ENCODE data around the gene BCL11B. TPM values are rescaled to one million over a fixed set of nuclear protein-coding genes. Genes with fewer than 3 reads are reported as not detected.

Gene BCL11B
- total RNA-seq, 1 experiment from 2014 or later, result 80.6 TPM

DNA sequence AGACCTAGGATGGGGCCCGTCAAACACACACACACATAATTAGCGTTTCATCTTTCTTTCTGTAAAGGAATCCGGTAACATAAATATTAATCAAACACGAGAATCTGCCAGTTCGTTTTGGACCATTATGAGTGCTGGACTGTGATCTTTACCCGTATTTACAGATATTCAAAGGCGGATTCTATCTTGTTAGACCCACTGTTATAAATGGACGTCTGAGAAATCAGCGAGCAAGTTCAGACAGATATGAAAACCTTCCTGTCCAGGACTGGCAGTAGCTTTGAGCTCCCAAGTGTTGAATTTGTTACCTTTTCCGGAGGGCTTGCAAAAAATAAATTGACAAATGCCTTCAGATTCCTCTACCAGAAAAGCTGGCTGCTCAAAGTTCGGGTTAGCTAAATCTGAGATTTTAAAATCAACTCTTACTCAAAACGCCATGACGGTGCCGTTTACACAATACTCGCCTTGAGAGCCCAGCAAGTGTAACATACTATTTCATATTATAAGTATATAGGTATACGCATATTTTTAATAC, 27.6 kb downstream of the BCL11B start:
- no TSS peak for BruUV-seq (replicated peaks)

DNA sequence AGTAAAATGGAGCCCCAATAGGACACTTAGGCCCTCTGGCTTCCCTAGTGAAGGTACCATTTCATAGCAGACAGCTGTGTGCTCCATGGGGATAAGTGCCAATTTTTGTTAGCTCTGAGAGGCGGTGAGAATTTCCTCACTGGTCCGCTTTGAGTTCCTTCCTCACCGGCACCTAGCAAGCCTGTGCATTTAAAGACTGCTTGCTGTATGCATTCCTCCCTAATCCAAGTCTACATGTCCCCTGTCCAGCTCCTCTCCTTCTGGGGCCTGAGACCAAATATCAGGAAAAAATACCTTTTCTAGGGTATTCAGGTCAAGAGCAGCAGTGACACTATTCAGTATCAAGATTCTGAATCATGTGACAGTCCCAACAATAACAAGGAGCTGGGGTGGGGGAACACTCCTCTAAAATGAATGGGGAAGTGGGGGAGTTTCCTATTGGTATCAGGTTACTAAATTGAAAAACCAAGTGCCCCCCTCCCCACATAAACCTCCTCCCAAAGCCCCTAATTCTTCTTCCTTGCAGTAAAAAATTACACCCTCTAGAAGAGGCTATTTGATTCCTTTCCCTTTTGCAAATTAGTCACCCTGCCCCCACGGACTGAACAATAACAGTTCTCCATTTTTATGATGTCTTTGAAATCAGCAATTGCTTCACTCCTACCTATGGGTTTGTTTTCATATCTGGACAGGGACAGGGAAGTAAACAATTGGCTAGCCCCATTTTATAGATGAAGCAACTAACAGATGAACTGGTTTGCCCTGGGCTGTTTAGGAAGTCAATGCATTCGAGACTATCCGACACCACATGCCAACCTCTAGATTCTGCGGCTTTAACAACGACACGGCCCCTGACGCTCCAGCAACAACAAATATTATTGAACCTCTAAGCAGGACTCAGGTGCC, 28.9 kb downstream of the BCL11B start:
- intact Hi-C loops (cut with micrococcal nuclease; ENCODE audit: unreplicated experiment), result no loop called here

More for the DNA sequence above, 27.6 kb downstream of the BCL11B start:
- CTCF ChIA-PET, result no interaction called here
- peaks cover 49% of the 10 kb centered on the region for H3K36me3 ChIP-seq (ENCODE audit: insufficient read depth, low read length, poor library complexity, severe bottlenecking)
- POLR2A ChIA-PET (ENCODE audit: low non-redundant PET), result no interaction called here
- no peaks in the 10 kb centered on the region for H3K27me3 ChIP-seq (replicated peaks; ENCODE audit: insufficient read depth, low read depth, low read length, poor library complexity)
- H3K4me3 ChIP-seq (ENCODE audit: low read depth, low read length, poor library complexity, severe bottlenecking), result no peak overlapping the region
- peak overlapping the region; percentile 68 for H3K27ac ChIP-seq (ENCODE audit: low read depth, low read length, poor library complexity, severe bottlenecking)
- DNase-seq (ENCODE audit: low spot score), result no peak
- intact Hi-C loops (cut with micrococcal nuclease; ENCODE audit: unreplicated experiment), result no loop called here
- H3K9me3 ChIP-seq (ENCODE audit: low read depth, low read length, poor library complexity, severe bottlenecking), result no peaks in the 10 kb centered on the region
- TF ChIP-seq, protein P1, sequence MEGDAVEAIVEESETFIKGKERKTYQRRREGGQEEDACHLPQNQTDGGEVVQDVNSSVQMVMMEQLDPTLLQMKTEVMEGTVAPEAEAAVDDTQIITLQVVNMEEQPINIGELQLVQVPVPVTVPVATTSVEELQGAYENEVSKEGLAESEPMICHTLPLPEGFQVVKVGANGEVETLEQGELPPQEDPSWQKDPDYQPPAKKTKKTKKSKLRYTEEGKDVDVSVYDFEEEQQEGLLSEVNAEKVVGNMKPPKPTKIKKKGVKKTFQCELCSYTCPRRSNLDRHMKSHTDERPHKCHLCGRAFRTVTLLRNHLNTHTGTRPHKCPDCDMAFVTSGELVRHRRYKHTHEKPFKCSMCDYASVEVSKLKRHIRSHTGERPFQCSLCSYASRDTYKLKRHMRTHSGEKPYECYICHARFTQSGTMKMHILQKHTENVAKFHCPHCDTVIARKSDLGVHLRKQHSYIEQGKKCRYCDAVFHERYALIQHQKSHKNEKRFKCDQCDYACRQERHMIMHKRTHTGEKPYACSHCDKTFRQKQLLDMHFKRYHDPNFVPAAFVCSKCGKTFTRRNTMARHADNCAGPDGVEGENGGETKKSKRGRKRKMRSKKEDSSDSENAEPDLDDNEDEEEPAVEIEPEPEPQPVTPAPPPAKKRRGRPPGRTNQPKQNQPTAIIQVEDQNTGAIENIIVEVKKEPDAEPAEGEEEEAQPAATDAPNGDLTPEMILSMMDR (conservative IDR thresholded peaks at IDR 0.05; ENCODE audit: low read depth, low read length), result no peak
- peaks cover 99% of the 10 kb centered on the region for H3K4me1 ChIP-seq (ENCODE audit: insufficient read depth, low read length, poor library complexity, severe bottlenecking)

DNA sequence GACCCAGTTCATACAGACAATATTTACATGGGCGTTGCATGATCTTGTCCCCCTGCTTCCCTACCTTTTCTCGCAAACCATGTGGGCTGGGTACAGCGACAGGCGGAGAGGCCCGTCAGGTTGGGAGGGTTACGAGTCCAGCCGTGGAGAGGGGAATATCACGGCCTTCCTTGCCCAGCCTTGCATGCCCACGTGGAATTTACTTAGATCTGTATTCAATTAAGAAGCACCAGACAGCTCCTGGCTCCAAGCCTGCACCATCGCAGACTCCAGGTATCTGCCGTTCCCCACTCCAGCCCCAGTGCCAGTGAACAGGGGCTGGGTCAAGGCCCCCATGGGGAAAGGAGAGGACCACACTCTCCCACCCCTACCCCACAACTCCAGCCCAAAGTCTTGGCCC, 29.8 kb downstream of the BCL11B start:
- intact Hi-C loops (cut with micrococcal nuclease; ENCODE audit: unreplicated experiment), result no loop called here
- TF ChIP-seq, protein P1 (conservative IDR thresholded peaks at IDR 0.05; ENCODE audit: low read depth, low read length), result no peak
- no peak for TF ChIP-seq EZH2 (IDR thresholded peaks at IDR 0.05; ENCODE audit: borderline replicate concordance, low read depth, low read length, poor library complexity, severe bottlenecking)
- peaks cover 51% of the 10 kb centered on the region for H3K36me3 ChIP-seq (ENCODE audit: insufficient read depth, low read length, poor library complexity, severe bottlenecking)
- H3K27me3 ChIP-seq (replicated peaks; ENCODE audit: insufficient read depth, low read depth, low read length, poor library complexity), result no peaks in the 10 kb centered on the region
- no TSS peak for BruUV-seq (replicated peaks)
- ChIA-PET CTCF (no interaction called here), POLR2A (ENCODE audit: low non-redundant PET) (interaction anchor here (0.6 kb wide), 2 partner anchors 20 to 48 kb away, joined by 3 to 20 read pairs; no protein-coding TSS in a partner anchor)
- no peak for DNase-seq (ENCODE audit: low spot score)
- peaks cover 89% of the 10 kb centered on the region for H3K4me1 ChIP-seq (ENCODE audit: insufficient read depth, low read length, poor library complexity, severe bottlenecking)
- H3K4me3 ChIP-seq (ENCODE audit: low read depth, low read length, poor library complexity, severe bottlenecking), result no peak overlapping the region
- peak overlapping the region; percentile 34 for H3K27ac ChIP-seq (ENCODE audit: low read depth, low read length, poor library complexity, severe bottlenecking)
- no peaks in the 10 kb centered on the region for H3K9me3 ChIP-seq (ENCODE audit: low read depth, low read length, poor library complexity, severe bottlenecking)

More for the DNA sequence above, 28.9 kb downstream of the BCL11B start:
- TSS peak; percentile 5 for BruUV-seq (replicated peaks)
- H3K27me3 ChIP-seq (replicated peaks; ENCODE audit: insufficient read depth, low read depth, low read length, poor library complexity), result no peaks in the 10 kb centered on the region
- H3K36me3 ChIP-seq (ENCODE audit: insufficient read depth, low read length, poor library complexity, severe bottlenecking), result peaks cover 50% of the 10 kb centered on the region
- H3K4me3 ChIP-seq (ENCODE audit: low read depth, low read length, poor library complexity, severe bottlenecking), result no peak overlapping the region
- ChIA-PET CTCF (no interaction called here), POLR2A (ENCODE audit: low non-redundant PET) (interaction anchor here (0.6 kb wide), 2 partner anchors 19 to 49 kb away, joined by 3 to 20 read pairs; no protein-coding TSS in a partner anchor)
- no peaks in the 10 kb centered on the region for H3K9me3 ChIP-seq (ENCODE audit: low read depth, low read length, poor library complexity, severe bottlenecking)
- peaks cover 89% of the 10 kb centered on the region for H3K4me1 ChIP-seq (ENCODE audit: insufficient read depth, low read length, poor library complexity, severe bottlenecking)
- peak overlapping the region; percentile 68 for H3K27ac ChIP-seq (ENCODE audit: low read depth, low read length, poor library complexity, severe bottlenecking)
- no peak for DNase-seq (ENCODE audit: low spot score)
- TF ChIP-seq, protein P1 (conservative IDR thresholded peaks at IDR 0.05; ENCODE audit: low read depth, low read length), result no peak
- TF ChIP-seq EZH2 (IDR thresholded peaks at IDR 0.05; ENCODE audit: borderline replicate concordance, low read depth, low read length, poor library complexity, severe bottlenecking), result no peak

All from A673 (cell line).